HepG2 (cell line): ENCODE measurements around the gene LCLAT1.

Experiments
- KDM6A ChIP-seq: IDR thresholded peaks from 2 replicates; pipeline ENCODE4 v1.6.1; 2016; ENCODE audit warnings: low read depth
- SP1 ChIP-seq, 2 experiments: fragments of 450-650 bp in 1 of 2; sonication (generic) in 1 of 2; formaldehyde crosslinking in 1 of 2; IDR thresholded peaks; 2 replicates each; pipeline versions ENCODE4 v1.4.0 to v1.6.1; 2016 to 2020; ENCODE audit warnings: missing genetic modification reagents in 1 of 2
- TF ChIP-seq, protein P1 (sequence below): IDR thresholded peaks from 2 replicates; pipeline ENCODE4 v1.6.1; 2012; ENCODE audit warnings: inconsistent platforms

DNA sequence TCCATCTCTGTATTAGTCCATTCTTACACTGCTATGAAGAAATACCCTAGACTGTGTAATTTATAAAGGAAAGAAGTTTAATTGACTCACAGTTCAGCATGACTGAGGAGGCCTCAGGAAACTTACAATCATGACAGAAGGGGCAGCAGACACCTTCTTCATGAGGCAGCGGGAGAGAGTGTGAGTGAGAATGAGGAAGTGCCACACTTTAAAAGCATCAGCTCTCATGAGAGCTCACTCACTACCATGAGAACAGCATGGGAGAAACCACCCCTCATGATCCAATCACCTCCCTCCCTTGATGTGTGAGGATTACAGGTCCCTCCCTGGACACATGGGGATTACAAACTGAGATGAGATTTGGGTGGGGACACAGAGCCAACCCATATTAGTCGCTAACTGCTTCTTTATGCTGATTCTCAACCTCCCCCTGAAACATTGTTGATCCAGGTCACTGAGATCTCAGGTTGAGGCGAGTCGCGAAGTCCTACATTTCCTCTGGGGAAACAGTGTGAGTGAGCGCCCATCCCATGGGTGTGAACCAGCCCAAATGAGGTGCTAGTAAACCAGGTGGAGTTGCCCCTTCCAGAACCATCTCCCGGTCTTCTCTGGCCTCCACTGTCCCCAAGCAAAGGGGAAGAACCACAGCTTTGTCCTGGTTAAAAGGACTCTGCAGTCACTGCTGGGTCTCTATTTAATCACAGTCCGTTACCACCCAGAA lies 236.3 kb downstream of the LCLAT1 start:
- no peak for TF ChIP-seq SP1 (IDR thresholded peaks at IDR 0.05)
- no peak for TF ChIP-seq SP1 (CRISPR knock-in tag; IDR thresholded peaks at IDR 0.05)
- no peak for TF ChIP-seq KDM6A
- TF ChIP-seq, protein P1, sequence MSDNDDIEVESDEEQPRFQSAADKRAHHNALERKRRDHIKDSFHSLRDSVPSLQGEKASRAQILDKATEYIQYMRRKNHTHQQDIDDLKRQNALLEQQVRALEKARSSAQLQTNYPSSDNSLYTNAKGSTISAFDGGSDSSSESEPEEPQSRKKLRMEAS = no peak
